Measurements from ENCODE around the gene CDH2.

- TF ChIP-seq POLR2AphosphoS5 (IDR thresholded peaks at IDR 0.05) = no peak
- TF ChIP-seq, protein P1, sequence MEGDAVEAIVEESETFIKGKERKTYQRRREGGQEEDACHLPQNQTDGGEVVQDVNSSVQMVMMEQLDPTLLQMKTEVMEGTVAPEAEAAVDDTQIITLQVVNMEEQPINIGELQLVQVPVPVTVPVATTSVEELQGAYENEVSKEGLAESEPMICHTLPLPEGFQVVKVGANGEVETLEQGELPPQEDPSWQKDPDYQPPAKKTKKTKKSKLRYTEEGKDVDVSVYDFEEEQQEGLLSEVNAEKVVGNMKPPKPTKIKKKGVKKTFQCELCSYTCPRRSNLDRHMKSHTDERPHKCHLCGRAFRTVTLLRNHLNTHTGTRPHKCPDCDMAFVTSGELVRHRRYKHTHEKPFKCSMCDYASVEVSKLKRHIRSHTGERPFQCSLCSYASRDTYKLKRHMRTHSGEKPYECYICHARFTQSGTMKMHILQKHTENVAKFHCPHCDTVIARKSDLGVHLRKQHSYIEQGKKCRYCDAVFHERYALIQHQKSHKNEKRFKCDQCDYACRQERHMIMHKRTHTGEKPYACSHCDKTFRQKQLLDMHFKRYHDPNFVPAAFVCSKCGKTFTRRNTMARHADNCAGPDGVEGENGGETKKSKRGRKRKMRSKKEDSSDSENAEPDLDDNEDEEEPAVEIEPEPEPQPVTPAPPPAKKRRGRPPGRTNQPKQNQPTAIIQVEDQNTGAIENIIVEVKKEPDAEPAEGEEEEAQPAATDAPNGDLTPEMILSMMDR (IDR thresholded peaks at IDR 0.05 in 8 of 11, conservative IDR thresholded peaks at IDR 0.05 in 3 of 11) = no peak
Measured at GRCh38 chr18:27964811-27965210, 212.1 kb downstream of the CDH2 start.
